Erythroblast (primary cell): ENCODE results near the gene TBC1D3.
"Not testable (repeated sequence)": the region's sequence is repeated elsewhere in the genome, so short reads cannot be mapped to it uniquely, and the experiment has no call there.

Source experiments
- GATA1 ChIP-seq: IDR thresholded peaks from 2 replicates; pipeline ENCODE4 v1.6.1; 2011; ENCODE audit warnings: low read depth, mild to moderate bottlenecking, control low read depth, low read length, moderate library complexity
- POLR2A ChIP-seq: IDR thresholded peaks from 2 replicates; pipeline ENCODE4 v1.6.1; 2011; ENCODE audit warnings: mild to moderate bottlenecking, low read length

DNA sequence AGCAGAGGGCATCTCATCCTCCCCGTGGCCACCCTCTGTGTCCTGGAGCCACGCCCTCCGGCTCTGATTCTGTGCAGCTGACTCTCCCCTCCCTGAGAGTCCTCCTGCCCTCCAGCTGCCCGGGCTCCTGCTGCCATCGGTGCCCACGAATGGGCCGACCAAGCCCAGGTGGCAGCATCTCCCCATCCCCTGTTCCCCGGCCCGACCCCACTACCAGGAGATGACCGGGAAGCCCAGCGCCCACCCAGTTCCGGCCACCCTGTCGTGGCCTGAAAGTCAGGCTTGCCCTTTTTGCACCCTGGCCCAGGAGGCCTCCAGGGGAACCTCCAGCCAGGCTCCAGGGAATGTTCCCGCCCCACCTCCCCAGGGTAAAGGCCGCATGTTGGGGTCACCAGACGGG, 57.5 kb downstream of the TBC1D3 start:
- TF ChIP-seq POLR2A, GATA1: not testable (repeated sequence)
